HCT116 (cell line): Measurements from ENCODE around the gene CDA. TPM values are rescaled to one million over a fixed set of nuclear protein-coding genes. Genes with fewer than 3 reads are reported as not detected.

Experiments
- ATAC-seq: fragments of 200-7000 bp; cut with Tn5 transposase; 2 replicates; pipeline ENCODE4 v1.9.1; 2020; ENCODE audit warnings: mild to moderate bottlenecking, moderate library complexity
- BruUV-seq: library from RNA; stranded (reverse); fragments of 400-500 nt; replicated peaks from 2 replicates; lab custom pipeline; 2021; lab: Mats Ljungman, UMichigan
- CTCF ChIA-PET: fragments of 300-600 bp; sonication (Branson Sonifier 250); formaldehyde crosslinking; loops from one replicate; lab custom pipeline; 2021; ENCODE audit warnings: antibody characterized with exemption; lab: Charles Lee
- POLR2A ChIA-PET: fragments of 300-600, 350-600 bp; sonication (Branson Sonifier 250); formaldehyde crosslinking; loops from one replicate; lab custom pipeline; 2021; ENCODE audit warnings: antibody characterized with exemption; lab: Charles Lee
- RAD21 ChIA-PET, 2 experiments: fragments of 300-600 bp; sonication (Branson Sonifier 250); formaldehyde crosslinking; loops; one replicate each; lab custom pipeline; 2023; ENCODE audit warnings: low total read pairs in 2 of 2; ENCODE audit not compliant: uncharacterized antibody in 2 of 2, unreplicated experiment in 2 of 2, low non-redundant PET in 1 of 2; lab: Charles Lee
- DNase-seq: peaks from one replicate; pipeline ENCODE4 v3.0.0-alpha.2; 2010; ENCODE audit warnings: low read depth, low spot score
- H2AFZ ChIP-seq: fragments of 200-600 bp; shearing (Covaris generic), sonication (generic); 2 replicates; pipeline ENCODE4 v1.6.1; 2017; ENCODE audit warnings: low read depth, mixed run types, mixed read lengths, antibody characterized with exemption, low read length; ENCODE audit not compliant: poor library complexity, severe bottlenecking
- H3K27ac ChIP-seq: 2 replicates; pipeline ENCODE4 v1.5.1; 2012; ENCODE audit warnings: low read depth, low read length
- H3K27me3 ChIP-seq: fragments of 200-600 bp; sonication (generic); 2 replicates; pipeline ENCODE4 v1.6.1; 2016; ENCODE audit warnings: mixed run types, low read length, mixed read lengths; ENCODE audit not compliant: insufficient read depth
- H3K36me3 ChIP-seq, 2 experiments: fragments of 200-500 bp in 1 of 2; fragments of 200-600 bp in 1 of 2; sonication (Bioruptor generic) in 1 of 2; sonication (generic) in 1 of 2; 2 replicates each; pipeline versions ENCODE4 v1.5.1 to v1.6.1; 2014 to 2016; ENCODE audit warnings: low read length in 2 of 2, inconsistent platforms in 1 of 2, mixed read lengths in 1 of 2, mixed run types in 1 of 2; ENCODE audit not compliant: insufficient read depth in 2 of 2, control insufficient read depth in 1 of 2
- H3K4me1 ChIP-seq, 2 experiments: fragments of 200-600 bp in 1 of 2; sonication (generic) in 1 of 2; 2 replicates each; pipeline versions ENCODE4 v1.5.1 to v1.6.1; 2012 to 2017; ENCODE audit warnings: low read length in 2 of 2, inconsistent platforms in 1 of 2, mild to moderate bottlenecking in 1 of 2, mixed read lengths in 1 of 2, mixed run types in 1 of 2, moderate library complexity in 1 of 2; ENCODE audit not compliant: insufficient read depth in 2 of 2, control insufficient read depth in 1 of 2
- H3K4me2 ChIP-seq: fragments of 200-600 bp; sonication (generic); 2 replicates; pipeline ENCODE4 v1.6.1; 2017; ENCODE audit warnings: mixed run types, low read length, mixed read lengths
- H3K4me3 ChIP-seq, 2 experiments: fragments of 200-600 bp in 1 of 2; sonication (generic) in 1 of 2; replicated peaks in 1 of 2; 2 replicates each; pipeline ENCODE4 v1.5.1; 2011 to 2016; ENCODE audit warnings: low read length in 2 of 2, control low read depth in 1 of 2, low read depth in 1 of 2, mild to moderate bottlenecking in 1 of 2, mixed read lengths in 1 of 2, mixed run types in 1 of 2
- H3K79me2 ChIP-seq: fragments of 200-600 bp; sonication (generic); 2 replicates; pipeline ENCODE4 v1.6.1; 2017; ENCODE audit warnings: mild to moderate bottlenecking, mixed run types, low read length, moderate library complexity, mixed read lengths; ENCODE audit not compliant: insufficient read depth
- H3K9ac ChIP-seq: fragments of 200-600 bp; sonication (generic); 2 replicates; pipeline ENCODE4 v1.6.1; 2016; ENCODE audit warnings: low read length, mixed read lengths
- H3K9me2 ChIP-seq: fragments of 200-600 bp; sonication (generic), shearing (Covaris generic); 2 replicates; pipeline ENCODE4 v1.6.1; 2017; ENCODE audit warnings: mixed run types, mild to moderate bottlenecking, moderate library complexity; ENCODE audit not compliant: insufficient read depth
- H3K9me3 ChIP-seq, 2 experiments: fragments of 200-500 bp in 1 of 2; fragments of 200-600 bp in 1 of 2; sonication (Bioruptor generic) in 1 of 2; sonication (generic) in 1 of 2; 2 replicates each; pipeline ENCODE4 v1.6.1; 2014 to 2017; ENCODE audit warnings: low read length in 2 of 2, mixed read lengths in 2 of 2, inconsistent platforms in 1 of 2, low read depth in 1 of 2, mild to moderate bottlenecking in 1 of 2, mixed run types in 1 of 2, moderate library complexity in 1 of 2; ENCODE audit not compliant: control insufficient read depth in 1 of 2, insufficient read depth in 1 of 2
- H4K20me1 ChIP-seq: fragments of 200-600 bp; sonication (generic), shearing (Covaris generic); 2 replicates; pipeline ENCODE4 v1.6.1; 2017; ENCODE audit warnings: mixed run types, mild to moderate bottlenecking, moderate library complexity; ENCODE audit not compliant: insufficient read depth
- CBX3 ChIP-seq: IDR thresholded peaks from 2 replicates; pipeline ENCODE4 v1.6.1; 2012; ENCODE audit warnings: low read depth
- CEBPB ChIP-seq: IDR thresholded peaks from 2 replicates; pipeline ENCODE4 v1.6.1; 2012; ENCODE audit warnings: low read depth
- CTCF ChIP-seq, 3 experiments: fragments of 200-600 bp in 1 of 3; sonication (generic) in 1 of 3; IDR thresholded peaks in 2 of 3; conservative IDR thresholded peaks in 1 of 3; 2 replicates each; pipeline ENCODE4 v1.5.1; 2012 to 2017; ENCODE audit warnings: low read depth in 2 of 3, low read length in 2 of 3, antibody characterized with exemption in 1 of 3, borderline replicate concordance in 1 of 3, control low read depth in 1 of 3, mild to moderate bottlenecking in 1 of 3, mixed read lengths in 1 of 3, mixed run types in 1 of 3, moderate library complexity in 1 of 3; ENCODE audit not compliant: insufficient read depth in 1 of 3
- EGR1 ChIP-seq: IDR thresholded peaks from 2 replicates; pipeline ENCODE4 v1.6.1; 2012; ENCODE audit warnings: low read depth
- ELF1 ChIP-seq: IDR thresholded peaks from 2 replicates; pipeline ENCODE4 v1.6.1; 2012; ENCODE audit warnings: low read depth, borderline replicate concordance
- EZH2phosphoT487 ChIP-seq: fragments of 200-600 bp; IDR thresholded peaks from 2 replicates; pipeline ENCODE4 v1.6.1; 2018; ENCODE audit warnings: antibody characterized with exemption, borderline replicate concordance
- FOSL1 ChIP-seq: IDR thresholded peaks from 2 replicates; pipeline ENCODE4 v1.6.1; 2012; ENCODE audit warnings: low read depth
- MAX ChIP-seq: IDR thresholded peaks from 2 replicates; pipeline ENCODE4 v1.6.1; 2012
- POLR2A ChIP-seq: IDR thresholded peaks from 2 replicates; pipeline ENCODE4 v1.7.0; 2011; ENCODE audit warnings: borderline replicate concordance; ENCODE audit not compliant: insufficient read depth, insufficient read length; ENCODE audit errors: extremely low read depth
- POLR2AphosphoS5 ChIP-seq: IDR thresholded peaks from 2 replicates; pipeline ENCODE4 v1.6.1; 2011; ENCODE audit warnings: mild to moderate bottlenecking, low read depth, low read length, moderate library complexity
- RAD21 ChIP-seq: IDR thresholded peaks from 2 replicates; pipeline ENCODE4 v1.6.1; 2012; ENCODE audit warnings: low read depth, mild to moderate bottlenecking
- SIN3A ChIP-seq: IDR thresholded peaks from 2 replicates; pipeline ENCODE4 v1.6.1; 2012; ENCODE audit warnings: low read depth
- SP1 ChIP-seq: IDR thresholded peaks from 2 replicates; pipeline ENCODE4 v1.6.1; 2012; ENCODE audit warnings: low read depth
- SRF ChIP-seq: IDR thresholded peaks from 2 replicates; pipeline ENCODE4 v1.6.1; 2012; ENCODE audit warnings: low read depth
- ZFX ChIP-seq: fragments of 450-650 bp; IDR thresholded peaks from 2 replicates; pipeline ENCODE4 v1.6.1; 2017
- ZNF274 ChIP-seq: fragments of 200-500 bp; sonication (Bioruptor generic); IDR thresholded peaks from 2 replicates; pipeline ENCODE4 v1.6.1; 2014; ENCODE audit warnings: mild to moderate bottlenecking, low read depth, low read length, inconsistent platforms
- intact Hi-C: fragments of 100-400 bp; cut with micrococcal nuclease; formaldehyde crosslinking; loops from 2 replicates; pipeline ENCODE4 v1.10.0; 2022
- total RNA-seq: library from RNA; stranded (reverse); gene quantifications from one replicate; pipeline ENCODE4 v1.2.1, GENCODE V29; 2021; ENCODE audit not compliant: unreplicated experiment
- TF ChIP-seq, protein P1 (sequence below): IDR thresholded peaks from 2 replicates; pipeline ENCODE4 v1.6.1; 2011; ENCODE audit warnings: mild to moderate bottlenecking, low read length, moderate library complexity; ENCODE audit not compliant: insufficient replicate concordance; ENCODE audit errors: extremely low read depth

Gene CDA
- total RNA-seq, 1 experiment from 2014 or later = 28.6 TPM

- TF ChIP-seq, protein P1, sequence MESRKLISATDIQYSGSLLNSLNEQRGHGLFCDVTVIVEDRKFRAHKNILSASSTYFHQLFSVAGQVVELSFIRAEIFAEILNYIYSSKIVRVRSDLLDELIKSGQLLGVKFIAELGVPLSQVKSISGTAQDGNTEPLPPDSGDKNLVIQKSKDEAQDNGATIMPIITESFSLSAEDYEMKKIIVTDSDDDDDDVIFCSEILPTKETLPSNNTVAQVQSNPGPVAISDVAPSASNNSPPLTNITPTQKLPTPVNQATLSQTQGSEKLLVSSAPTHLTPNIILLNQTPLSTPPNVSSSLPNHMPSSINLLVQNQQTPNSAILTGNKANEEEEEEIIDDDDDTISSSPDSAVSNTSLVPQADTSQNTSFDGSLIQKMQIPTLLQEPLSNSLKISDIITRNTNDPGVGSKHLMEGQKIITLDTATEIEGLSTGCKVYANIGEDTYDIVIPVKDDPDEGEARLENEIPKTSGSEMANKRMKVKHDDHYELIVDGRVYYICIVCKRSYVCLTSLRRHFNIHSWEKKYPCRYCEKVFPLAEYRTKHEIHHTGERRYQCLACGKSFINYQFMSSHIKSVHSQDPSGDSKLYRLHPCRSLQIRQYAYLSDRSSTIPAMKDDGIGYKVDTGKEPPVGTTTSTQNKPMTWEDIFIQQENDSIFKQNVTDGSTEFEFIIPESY = no peak
- TF ChIP-seq FOSL1 (peak; percentile 54; the same call in 1 of the 2 replicates), SRF (no peak), ZFX (no peak)
Observed at GRCh38 chr1:20612221-20612746, 23.4 kb downstream of the CDA start (continued).

DNA sequence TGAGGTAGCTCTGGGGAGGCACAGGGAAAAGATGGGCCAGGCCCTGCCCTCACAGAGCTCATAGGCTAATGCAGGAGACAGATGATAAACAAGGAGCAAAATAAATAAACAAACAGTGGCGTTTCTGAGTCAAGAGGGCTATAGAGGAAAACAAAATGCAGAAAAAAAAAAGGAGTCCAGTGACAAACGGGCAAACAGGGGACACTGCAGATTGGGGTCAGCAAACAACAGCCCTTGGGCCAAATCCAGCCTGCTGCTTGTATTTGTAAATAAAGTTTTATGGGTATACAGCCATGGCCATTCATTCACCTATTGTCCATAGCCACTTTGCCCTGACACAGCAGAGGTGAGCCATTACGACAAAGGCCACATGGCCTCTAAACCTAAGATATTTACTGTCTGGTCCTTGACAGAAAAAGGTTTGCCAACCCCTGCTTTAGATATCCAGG, 25.3 kb downstream of the CDA start:
- no peaks in the 10 kb centered on the region for H3K27me3 ChIP-seq
- H3K27ac ChIP-seq = peak overlapping the region; percentile 94
- H3K4me1 ChIP-seq = peaks cover 34 to 45% of the 10 kb centered on the region in 2 experiments
- no peak overlapping the region for H2AFZ ChIP-seq
- TF ChIP-seq, protein P1 = no peak
- TF ChIP-seq ELF1 (no peak), FOSL1 (no peak), ZNF274 (no peak), POLR2A (no peak), SP1 (no peak), POLR2AphosphoS5 (no peak), SRF (no peak), SIN3A (no peak), CEBPB (no peak; the same call in 1 of the 2 replicates), CBX3 (peak; percentile 9), MAX (no peak), RAD21 (no peak), EZH2phosphoT487 (no peak), CTCF (IDR thresholded peaks at IDR 0.05 in 2 of 3, conservative IDR thresholded peaks at IDR 0.05 in 1 of 3; ENCODE audit: borderline replicate concordance in 1 of 3, insufficient read depth in 1 of 3, low read depth in 2 of 3, low read length in 2 of 3) (no peak), EGR1 (peak; percentile 25; the same call in 1 of the 2 replicates)
- peak overlapping the region; percentile 70 for H3K9ac ChIP-seq
- H3K4me3 ChIP-seq = no peak overlapping the region
- POLR2A ChIA-PET = interaction anchor here (1.0 to 1.3 kb wide), 2 partner anchors 20 to 39 kb away, joined by 5 read pairs; no protein-coding TSS in a partner anchor
- no peaks in the 10 kb centered on the region for H3K9me2 ChIP-seq
- CTCF ChIA-PET = interaction anchor here (1.1 to 2.1 kb wide), 4 partner anchors 18 to 39 kb away, joined by 6 to 10 read pairs (median 6); partner anchors contain the start of gene CDA
- peak; percentile 6; the same call in 1 of the 2 replicates for ATAC-seq
- DNase-seq = no peak
- no peaks in the 10 kb centered on the region for H3K9me3 ChIP-seq
- H3K79me2 ChIP-seq = no peaks in the 10 kb centered on the region
- intact Hi-C loops = loop anchor here (5.0 kb wide), 1 partner anchor 37 kb away; no protein-coding TSS in a partner anchor
- no TSS peak for BruUV-seq
- H3K36me3 ChIP-seq = no peaks in the 10 kb centered on the region; a peak in 1 of 4 replicates
- RAD21 ChIA-PET = interaction anchor here (1.6 kb wide), 2 partner anchors 20 to 39 kb away, joined by 4 to 6 read pairs; no protein-coding TSS in a partner anchor
- peak overlapping the region; percentile 65 for H3K4me2 ChIP-seq
- no peaks in the 10 kb centered on the region for H4K20me1 ChIP-seq
